SU-DHL-6 (cell line): ENCODE measurements around the gene UBE2O.

Experiments
- CTCF ChIP-seq: fragments of 200-600 bp; sonication (generic); IDR thresholded peaks from one replicate; pipeline ENCODE4 v1.5.1; 2017; ENCODE audit warnings: antibody characterized with exemption, mild to moderate bottlenecking, low read length, moderate library complexity; ENCODE audit not compliant: insufficient read depth, poor library complexity, severe bottlenecking
- EZH2phosphoT487 ChIP-seq: fragments of 200-600 bp; sonication (generic), shearing (Covaris generic); conservative IDR thresholded peaks from 2 replicates; pipeline ENCODE4 v1.6.1; 2018; ENCODE audit warnings: mild to moderate bottlenecking, antibody characterized with exemption, low read length, moderate library complexity, mixed read lengths

- TF ChIP-seq CTCF (no peak), EZH2phosphoT487 (no peak)
Measured at GRCh38 chr17:76439314-76439928, 13.5 kb downstream of the UBE2O start.
